ENCODE results near the gene DNAJB13. TPM values are rescaled to one million over a fixed set of nuclear protein-coding genes. Genes with fewer than 3 reads are reported as not detected.

DNAJB13 gene
- total and polyA plus RNA-seq, 2 of the 4 experiments (the other 2 are of a cell fraction): 0.18 to 0.48 TPM

DNA sequence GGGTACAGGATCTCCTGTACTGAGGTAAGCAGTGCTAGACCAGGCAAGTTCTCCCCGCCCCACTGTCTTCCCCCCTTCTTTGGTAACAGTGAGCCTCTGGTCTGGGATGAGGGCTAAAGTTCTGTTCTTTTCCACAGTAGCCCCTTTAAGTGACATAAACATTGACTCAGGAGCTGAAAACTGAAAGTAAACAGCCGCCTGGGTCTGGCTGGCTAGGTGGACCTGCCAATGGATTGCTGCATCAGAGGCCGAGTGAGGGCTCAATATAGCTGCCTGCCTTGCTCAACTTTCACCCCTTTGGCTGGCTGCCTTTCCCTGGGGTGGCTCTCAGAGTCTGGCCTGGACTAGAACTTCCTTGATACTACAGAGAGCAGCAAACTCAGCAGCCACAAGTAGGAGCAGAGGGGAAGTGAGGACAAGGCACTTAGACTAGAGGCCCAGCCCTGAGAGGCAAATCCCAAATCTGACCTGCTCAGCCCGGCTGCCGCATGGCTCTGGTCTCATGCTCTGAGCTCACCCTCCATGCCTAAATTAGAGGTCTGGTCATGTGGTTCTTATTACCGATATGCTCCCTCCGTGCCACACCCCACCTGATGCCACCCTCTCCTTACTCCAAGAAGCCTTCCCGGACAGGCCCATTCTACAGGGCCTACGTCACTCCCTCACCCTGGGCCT lies 67.6 kb downstream of the DNAJB13 start:
- H2BK120ac ChIP-seq (ENCODE audit: low read depth, low read length): peak overlapping the region; percentile 47; the same call in 1 of the 2 replicates
- H3K4me2 ChIP-seq (ENCODE audit: low read depth, low read length): peak overlapping the region; percentile 32
- peak overlapping the region; percentile 15; the same call in 1 of the 2 replicates for H3K9ac ChIP-seq (ENCODE audit: low read depth, low read length)
- H2BK20ac ChIP-seq (ENCODE audit: low read depth, low read length): no peak overlapping the region
- H4K5ac ChIP-seq (ENCODE audit: low read depth, low read length): 0 out of 2 replicates have a peak overlapping the region, but pooled peaks have one; percentile 28
- peak overlapping the region; percentile 82 for H2AK5ac ChIP-seq (ENCODE audit: low read depth, low read length)
- peak overlapping the region; percentile 58 to 93 for H4K8ac ChIP-seq (ENCODE audit: low read depth in 2 of 2, low read length in 2 of 2)
- peak overlapping the region; percentile 60; the same call in 1 of the 2 replicates for H3K4ac ChIP-seq (ENCODE audit: low read depth, low read length)
- peak overlapping the region; percentile 53; the same call in 1 of the 2 replicates for H3K18ac ChIP-seq (ENCODE audit: low read depth, low read length)
- peak; percentile 87 for DNase-seq
- in situ Hi-C loops (cut with MboI; ENCODE audit: low sequenced_read_pairs): no loop called here
- no peak overlapping the region for H3K56ac ChIP-seq (ENCODE audit: extremely low read depth, insufficient read depth, low read length)
- dilution Hi-C loops (cut with HindIII; ENCODE audit: low sequenced_read_pairs, unreplicated experiment): no loop called here
- no TSS peak for BruUV-seq (replicated peaks)
- H4K20me1 ChIP-seq (ENCODE audit: insufficient read depth, low read length): peaks cover 3% of the 10 kb centered on the region; the same call in 1 of the 2 replicates
- ChIA-PET CTCF (no interaction called here), POLR2A (ENCODE audit: unreplicated experiment) (interaction anchor here (0.8 kb wide), 1 partner anchor 10 kb away, joined by 3 read pairs; no protein-coding TSS in a partner anchor)
- no peaks in the 10 kb centered on the region for H3K9me3 ChIP-seq (ENCODE audit: control insufficient read depth, insufficient read depth, low read length)
- peak overlapping the region; percentile 80 for H2AK9ac ChIP-seq (replicated peaks; ENCODE audit: low read depth, low read length, poor library complexity)
- peaks cover 10% of the 10 kb centered on the region; the same call in 1 of the 2 replicates for H3K36me3 ChIP-seq (ENCODE audit: control insufficient read depth, insufficient read depth, low read length)
- intact Hi-C loops (cut with micrococcal nuclease): no loop called here
- H3K27ac ChIP-seq (ENCODE audit: insufficient read depth, low read length): peak overlapping the region; percentile 33
- H4K91ac ChIP-seq (ENCODE audit: insufficient read depth, low read depth, low read length): peak overlapping the region; percentile 61
- peak overlapping the region; percentile 41; the same call in 1 of the 3 replicates for H2BK15ac ChIP-seq (ENCODE audit: low read depth, low read length)
- H3K14ac ChIP-seq (replicated peaks; ENCODE audit: low read depth, low read length): peak overlapping the region; percentile 58; the same call in 1 of the 2 replicates
- peaks cover 14% of the 10 kb centered on the region for H3K9me1 ChIP-seq (ENCODE audit: insufficient read depth, low read length)
- 0 out of 2 replicates have a peak overlapping the region, but pooled peaks have one; percentile 13 for H3K23ac ChIP-seq (ENCODE audit: low read depth, low read length)
- 75% methylated on average over 4 of the region's 9 CpGs; no CpG with 5 or more reads in 1 of the 2 experiments for WGBS, 2 experiments (ENCODE audit: extremely low coverage in 2 of 2, insufficient read length in 1 of 2)
- peak; percentile 96 for ATAC-seq (ENCODE audit: low read depth)
- H3K4me1 ChIP-seq (ENCODE audit: control insufficient read depth, insufficient read depth, low read length): peaks cover 17% of the 10 kb centered on the region
- peak overlapping the region; percentile 64 for H2AFZ ChIP-seq (replicated peaks; ENCODE audit: low read length, poor library complexity)
- H3K79me1 ChIP-seq (ENCODE audit: low read depth in 1 of 2, low read length in 2 of 2): peaks cover 0 to 12% of the 10 kb centered on the region in 2 experiments; a peak in 2 of 4 replicates
- H2BK5ac ChIP-seq (ENCODE audit: low read depth, low read length, poor library complexity, severe bottlenecking): peak overlapping the region; percentile 54
- no peak overlapping the region for H3K4me3 ChIP-seq (ENCODE audit: insufficient read depth, low read depth, low read length)
- TF ChIP-seq RAD21 (IDR thresholded peaks at IDR 0.05; ENCODE audit: low read length): no peak
- peak; percentile 47; the same call in 1 of the 2 replicates for TF ChIP-seq FOS (IDR thresholded peaks at IDR 0.05; ENCODE audit: low read depth, low read length)
- TF ChIP-seq CEBPB (IDR thresholded peaks at IDR 0.05; ENCODE audit: low read depth, low read length): peak; percentile 86
- TF ChIP-seq NFE2L2 (IDR thresholded peaks at IDR 0.05; ENCODE audit: low read depth, low read length): peak; percentile 15; the same call in 1 of the 2 replicates
- TF ChIP-seq MAZ (IDR thresholded peaks at IDR 0.05; ENCODE audit: borderline replicate concordance, low read depth, low read length): no peak
- 0 out of 2 replicates have a peak, but pooled peaks have one; percentile 2 for TF ChIP-seq SMC3 (IDR thresholded peaks at IDR 0.05; ENCODE audit: low read depth, low read length)
- TF ChIP-seq CHD1 (IDR thresholded peaks at IDR 0.05; ENCODE audit: low read depth, low read length): no peak
- TF ChIP-seq POLR2A (IDR thresholded peaks at IDR 0.05; ENCODE audit: low read depth, low read length): no peak
- H3K27me3 ChIP-seq (ENCODE audit: control insufficient read depth, insufficient read depth, low read length): no peaks in the 10 kb centered on the region

Measured in IMR-90 (cell line).